T follicular helper cell (primary cell): Measurements from ENCODE around the gene CSMD2.

Experiments
- DNase-seq: peaks from one replicate; pipeline ENCODE4 v3.0.0-alpha.2; 2020; ENCODE audit warnings: low read depth

The CSMD2 gene

DNA sequence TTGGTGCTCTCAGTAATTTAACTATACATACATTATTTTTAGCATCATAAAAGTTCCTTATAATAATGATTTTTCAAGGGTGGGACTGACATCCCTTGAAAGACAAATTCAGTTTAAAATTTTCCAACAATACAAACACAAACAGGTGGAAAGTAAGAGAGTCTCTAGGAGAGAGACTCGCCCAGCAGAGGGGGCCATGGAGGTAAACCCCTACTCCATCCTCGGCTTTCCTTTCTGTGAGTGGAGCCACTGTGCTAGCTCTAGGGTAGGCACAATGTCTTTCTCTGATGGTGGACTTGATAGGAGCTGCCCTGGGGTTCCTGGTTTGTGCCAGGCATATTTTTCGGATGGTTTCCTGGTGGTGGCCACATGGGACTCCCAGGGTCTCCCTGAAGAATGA, 8.3 kb downstream of the CSMD2 start:
- DNase-seq: no peak

DNA sequence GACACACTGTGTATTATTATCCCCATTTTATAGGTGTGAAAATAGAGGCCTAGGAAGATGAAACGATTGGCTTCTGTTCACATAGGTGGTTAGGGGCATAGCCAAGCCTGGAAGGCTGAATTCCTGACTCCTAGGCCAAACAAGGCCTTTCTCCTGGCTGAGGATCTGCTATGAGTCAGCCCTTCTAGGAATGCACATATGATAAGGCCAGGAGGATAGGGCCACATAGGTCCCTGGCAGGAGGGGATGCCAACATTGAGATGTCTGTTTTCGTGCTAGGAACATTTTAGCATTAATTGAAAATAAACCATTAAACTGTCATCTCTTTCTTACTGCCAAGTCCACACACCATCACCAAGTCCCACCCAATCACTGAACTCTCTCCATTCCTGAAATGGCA, 9.2 kb downstream of the CSMD2 start:
- no peak for DNase-seq

- DNase-seq: no peak
Observed at GRCh38 chr1:34153246-34153645, 11.8 kb downstream of the CSMD2 start.

DNA sequence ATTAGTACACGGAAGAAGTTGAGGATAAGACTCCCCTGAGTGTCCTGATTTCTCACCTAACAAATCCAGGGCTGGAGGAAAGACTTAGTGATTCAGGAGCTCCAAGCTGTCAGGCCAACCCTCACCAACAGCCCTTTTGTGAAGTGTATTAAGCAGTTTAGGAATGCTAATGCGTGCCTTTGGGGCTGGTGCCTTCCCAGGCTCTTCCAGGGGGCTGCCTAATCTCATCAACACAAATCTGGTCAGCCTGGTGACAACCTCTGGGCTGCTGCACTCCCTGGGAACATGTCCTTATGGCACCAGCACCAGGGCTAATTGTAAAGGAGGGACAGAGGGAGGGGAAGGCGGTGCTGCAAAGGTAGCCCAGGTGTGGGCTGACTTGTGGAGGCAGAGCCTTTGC, 15.5 kb downstream of the CSMD2 start:
- DNase-seq: no peak

- no peak for DNase-seq
Observed at GRCh38 chr1:34147301-34147700, 17.7 kb downstream of the CSMD2 start.

- no peak for DNase-seq
Observed at GRCh38 chr1:34144766-34145165, 20.3 kb downstream of the CSMD2 start.

DNA sequence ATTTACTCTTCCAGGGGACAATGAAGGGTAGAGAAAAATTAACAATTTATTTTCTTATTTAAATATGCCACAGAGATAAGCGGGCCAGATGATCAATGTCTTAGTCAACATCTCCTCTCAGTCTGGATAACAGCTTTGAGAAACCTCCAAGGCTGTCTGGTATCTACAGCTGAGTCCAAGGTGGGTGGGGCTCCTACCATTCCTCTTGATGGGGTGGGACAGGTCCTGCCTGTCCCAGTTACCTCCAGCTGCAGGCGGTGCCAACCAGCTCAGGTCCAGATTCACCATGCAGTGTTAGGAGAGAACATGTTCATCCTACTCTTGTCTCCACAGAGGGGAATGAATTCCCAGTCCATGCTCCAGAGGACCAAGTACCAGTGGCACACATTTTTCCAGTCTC, 21.1 kb downstream of the CSMD2 start:
- DNase-seq: no peak

- DNase-seq: no peak
Observed at GRCh38 chr1:34140011-34140676, 24.9 kb downstream of the CSMD2 start.

GRCh38 chr1:34137411-34137810, 27.6 kb downstream of the CSMD2 start:
- DNase-seq: no peak

GRCh38 chr1:34132161-34132420, 32.9 kb downstream of the CSMD2 start:
- no peak for DNase-seq

DNA sequence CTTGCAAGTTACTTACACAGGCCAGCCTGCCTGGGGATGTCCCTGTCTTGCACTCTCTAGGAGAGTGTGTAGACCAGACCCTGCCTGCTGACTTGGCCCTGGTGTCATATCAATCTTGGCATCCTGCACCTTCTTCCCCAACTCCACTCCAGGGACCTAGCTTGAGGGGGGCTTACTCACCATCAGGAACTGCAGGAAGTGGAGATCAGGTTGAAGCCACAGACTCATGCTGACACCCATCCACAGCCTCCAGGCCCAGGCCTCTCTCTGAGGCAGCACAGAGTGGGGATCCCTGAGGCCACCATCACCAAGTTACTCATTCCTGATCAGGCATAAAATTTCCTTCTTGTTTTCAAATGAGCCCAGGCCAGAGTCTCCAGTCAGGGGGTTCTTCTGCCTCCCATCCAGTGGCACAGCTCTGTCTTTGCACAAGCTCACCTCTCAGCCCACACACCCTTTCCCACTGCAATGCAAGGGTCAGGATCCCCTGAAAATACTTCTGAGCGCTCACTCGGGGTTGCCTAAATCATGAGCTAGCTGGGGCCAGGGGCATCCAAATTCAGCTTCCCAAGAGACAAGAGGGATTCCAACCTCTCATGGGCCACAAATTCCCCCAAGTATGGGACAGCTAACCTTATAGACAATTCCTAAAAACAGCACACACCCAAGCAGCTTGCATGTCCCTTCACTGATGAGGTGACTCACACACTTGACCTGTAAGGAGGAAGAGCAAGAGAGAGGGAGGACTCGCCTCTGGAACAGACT, 33.5 kb downstream of the CSMD2 start:
- no peak for DNase-seq

- DNase-seq: no peak
Observed at GRCh38 chr1:34130306-34130705, 34.7 kb downstream of the CSMD2 start.

- no peak for DNase-seq
Observed at GRCh38 chr1:34129630-34130029, 35.4 kb downstream of the CSMD2 start.

- DNase-seq: no peak
Observed at GRCh38 chr1:34128186-34128889, 36.7 kb downstream of the CSMD2 start.

DNA sequence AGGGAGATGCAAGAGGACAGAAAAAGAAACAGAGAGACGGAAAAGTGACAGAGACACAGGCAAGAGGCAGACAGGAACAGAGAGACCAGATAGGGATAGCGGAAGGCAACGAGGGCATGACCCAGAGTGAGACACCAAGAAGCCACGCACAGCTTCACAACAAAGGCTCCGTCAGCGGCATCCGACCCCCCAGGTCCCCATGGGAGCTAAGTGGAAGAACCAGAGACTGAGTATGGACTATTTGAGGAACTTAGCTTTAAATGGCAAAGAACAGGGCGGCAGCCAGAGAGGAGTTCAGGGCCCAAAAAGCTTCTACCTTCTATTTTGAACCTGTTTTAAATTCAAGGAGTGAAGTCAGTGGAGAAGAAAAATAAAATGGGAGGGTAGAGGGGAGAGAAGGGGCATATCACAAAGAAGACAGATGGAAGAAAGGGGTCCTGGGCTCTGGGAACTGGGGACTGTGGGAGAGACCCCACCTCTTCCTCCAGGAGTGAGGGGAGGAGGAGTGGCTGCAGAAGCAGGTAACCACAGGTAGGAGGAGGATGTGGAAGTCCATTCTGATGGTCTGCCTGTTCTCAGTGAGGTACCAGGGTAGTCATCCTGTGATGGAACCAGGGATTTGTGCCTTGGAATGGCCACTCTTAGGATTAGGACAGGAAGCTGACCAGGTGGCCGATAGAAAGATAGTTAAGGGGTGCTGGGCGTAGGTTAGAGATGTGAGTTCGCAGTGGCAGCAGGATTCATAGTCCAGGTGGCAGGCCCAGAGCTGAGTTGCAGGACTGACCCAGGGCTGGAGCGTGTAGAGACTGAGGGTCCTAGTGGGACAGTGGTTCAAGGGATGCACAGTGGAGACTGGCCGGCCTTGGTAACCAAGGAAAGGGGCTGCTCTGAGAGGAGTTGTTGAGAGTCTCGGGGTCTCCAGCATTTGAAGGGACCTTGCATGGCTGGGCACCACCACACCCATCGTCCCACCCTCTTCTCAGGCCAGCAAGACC, 37.7 kb downstream of the CSMD2 start:
- no peak for DNase-seq

GRCh38 chr1:34126486-34126885, 38.5 kb downstream of the CSMD2 start:
- DNase-seq: no peak

DNA sequence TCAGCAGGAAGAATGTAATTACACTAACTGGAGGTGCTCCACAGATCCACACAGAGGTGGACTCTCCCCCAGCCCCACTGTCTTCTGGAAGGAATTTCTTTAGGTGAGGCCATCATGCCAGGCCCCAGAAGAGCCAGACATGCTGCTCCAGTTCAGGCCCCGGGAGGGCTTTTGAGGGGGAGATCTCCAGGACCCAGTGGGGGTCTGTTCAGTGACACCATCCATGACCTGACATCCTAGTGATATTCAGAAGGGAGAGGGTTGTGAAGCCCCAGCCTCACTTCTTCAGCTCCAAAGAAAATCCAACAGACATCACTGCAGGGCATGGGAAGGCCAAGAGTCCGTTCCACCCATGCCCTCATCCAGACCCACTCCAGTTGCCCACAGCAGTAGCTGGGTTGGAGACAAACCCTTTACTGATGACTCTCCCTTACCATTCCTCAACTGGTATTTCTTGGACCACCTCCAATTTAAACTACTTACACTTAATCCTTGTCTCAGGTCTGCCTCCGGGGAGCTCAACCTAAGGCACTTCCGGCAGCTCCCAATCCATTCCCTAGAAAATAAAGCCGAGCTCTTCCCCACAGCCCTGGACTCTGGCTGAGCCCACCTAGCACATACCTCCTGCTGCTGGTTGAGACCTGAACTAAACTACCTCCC, 39.2 kb downstream of the CSMD2 start:
- DNase-seq: no peak

DNA sequence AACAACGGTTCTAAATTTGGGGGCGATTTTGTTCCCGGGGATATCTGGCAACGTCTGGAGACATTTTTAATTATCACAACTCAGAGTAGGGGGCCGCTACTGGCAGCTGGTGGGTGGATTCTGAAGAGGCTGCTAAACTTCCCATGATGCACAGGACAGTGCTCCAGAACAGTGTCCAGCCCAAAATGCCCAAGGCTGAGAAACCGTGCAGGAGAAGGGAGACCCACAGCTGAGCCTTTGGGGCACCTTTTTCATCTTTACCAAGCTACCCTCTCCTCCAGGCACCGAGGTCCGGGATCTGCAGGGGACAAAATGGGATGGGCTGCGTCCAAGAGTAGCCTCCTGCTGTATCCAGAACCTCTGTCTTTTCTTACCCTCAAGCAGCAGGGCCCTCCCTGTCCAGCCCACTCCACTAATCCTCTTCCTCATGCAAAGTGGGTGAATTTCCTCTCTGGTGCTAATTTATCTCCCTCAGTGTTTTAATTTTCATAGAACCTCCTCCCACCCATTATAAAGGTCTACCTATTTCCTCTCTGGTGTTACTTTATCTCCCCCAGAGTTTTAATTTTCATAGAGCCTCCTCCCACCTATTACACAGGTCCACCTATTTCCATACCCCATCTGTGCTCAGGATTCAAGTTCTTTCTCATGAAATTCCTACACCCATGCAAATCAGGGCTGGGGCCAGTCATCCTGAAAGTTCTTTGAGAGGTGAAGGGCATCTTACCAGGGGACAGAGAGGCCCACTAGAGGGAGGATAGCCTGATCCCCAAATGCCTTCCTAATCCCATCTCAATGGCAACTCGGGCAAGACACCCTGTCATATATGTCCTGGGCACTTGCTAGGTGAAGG, 42.7 kb downstream of the CSMD2 start:
- no peak for DNase-seq

- no peak for DNase-seq
Observed at GRCh38 chr1:34115233-34115632, 49.8 kb downstream of the CSMD2 start.

DNA sequence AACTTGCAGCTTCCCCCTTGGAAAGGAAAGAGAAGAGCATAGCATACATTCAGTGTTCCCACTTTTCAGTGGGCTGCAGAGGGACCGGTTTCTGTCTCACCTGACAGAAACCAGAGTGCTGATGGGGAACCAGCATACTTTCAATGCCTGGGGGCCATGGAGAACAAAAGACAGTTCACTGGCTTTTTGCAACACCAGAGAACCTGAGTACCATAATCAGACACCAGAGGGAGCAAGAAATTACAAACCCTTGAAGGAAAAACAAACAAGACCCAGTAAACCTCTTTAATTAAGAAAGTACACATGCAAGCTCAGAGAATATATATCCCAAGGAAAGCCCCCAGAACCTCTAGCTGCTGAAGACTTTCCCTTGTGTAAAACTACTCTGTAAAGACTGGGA, 51.1 kb downstream of the CSMD2 start:
- no peak for DNase-seq

- no peak for DNase-seq
Observed at GRCh38 chr1:34113362-34113761, 51.7 kb downstream of the CSMD2 start.
